Measurements from ENCODE around the gene PIM3. TPM values are rescaled to one million over a fixed set of nuclear protein-coding genes. Genes with fewer than 3 reads are reported as not detected.

PIM3 gene
- total RNA-seq, 2 experiments from 2014 or later: 224 to 230 TPM

GRCh38 chr22:49971232-49972162 lies 10.9 kb downstream of the PIM3 start:
- TF ChIP-seq CTCF (IDR thresholded peaks at IDR 0.05): no peak

GRCh38 chr22:49972163-49973017 lies 11.8 kb downstream of the PIM3 start:
- Histone ChIP-seq H3K9me3 (ENCODE audit: control insufficient read depth in 1 of 2, insufficient read depth in 1 of 2, low read length in 2 of 2) (no peaks in the 10 kb centered on the region), H3K27me3 (ENCODE audit: control insufficient read depth in 1 of 2, insufficient read depth in 2 of 2, low read length in 2 of 2) (no peaks in the 10 kb centered on the region), H3K4me1 (ENCODE audit: insufficient read depth, low read length) (peaks cover 62% of the 10 kb centered on the region), H3K27ac (ENCODE audit: low read depth in 1 of 2, low read length in 2 of 2) (no peak overlapping the region), H3K4me3 (ENCODE audit: low read length) (no peak overlapping the region), H3K36me3 (ENCODE audit: insufficient read depth, low read length) (no peaks in the 10 kb centered on the region)
- Mint-ChIP-seq H3K27ac (no peak overlapping the region), H3K9me3 (no peaks in the 10 kb centered on the region), H3K36me3 (ENCODE audit: low read depth) (peaks cover 7% of the 10 kb centered on the region), H3K4me3 (no peak overlapping the region), H3K27me3 (no peaks in the 10 kb centered on the region), H3K4me1 (ENCODE audit: low read depth) (peaks cover 35% of the 10 kb centered on the region)
- intact Hi-C loops (cut with DNase I, micrococcal nuclease): no loop called here
- ATAC-seq (ENCODE audit: poor library complexity) (no peak), DNase-seq (peak in 5 of 14 experiments; percentile 1 to 44 (median 5))
- no peak for TF ChIP-seq CTCF (IDR thresholded peaks at IDR 0.05)
- ChIA-PET POLR2A (interaction anchor here (2.0 to 2.7 kb wide), 2 partner anchors 10 to 36 kb away, joined by 12 to 19 read pairs; no protein-coding TSS in a partner anchor), CTCF (interaction anchor here (1.7 kb wide), 1 partner anchor 41 kb away, joined by 6 read pairs; no protein-coding TSS in a partner anchor)

More at GRCh38 chr22:49971232-49972162, 10.9 kb downstream of the PIM3 start:
- peak; percentile 48 for ATAC-seq (ENCODE audit: poor library complexity)
- peak overlapping the region; percentile 56 for H3K4me3 ChIP-seq (ENCODE audit: low read length)
- peaks cover 32% of the 10 kb centered on the region for H3K4me1 Mint-ChIP-seq (ENCODE audit: low read depth)
- POLR2A ChIA-PET: interaction anchor here (0.7 to 2.7 kb wide), 7 partner anchors 9 to 649 kb away, joined by 3 to 19 read pairs (median 4); partner anchors contain the start of gene PIM3
- no peak overlapping the region for H3K27ac ChIP-seq (ENCODE audit: low read depth in 1 of 2, low read length in 2 of 2)
- peak overlapping the region; percentile 87 for H3K4me3 Mint-ChIP-seq
- peak in 3 of 14 experiments; percentile 64 to 72 (median 69) for DNase-seq
- H3K27me3 ChIP-seq (ENCODE audit: control insufficient read depth in 1 of 2, insufficient read depth in 2 of 2, low read length in 2 of 2): no peaks in the 10 kb centered on the region
- peak overlapping the region; percentile 83 for H3K27ac Mint-ChIP-seq
- H3K9me3 ChIP-seq (ENCODE audit: control insufficient read depth in 1 of 2, insufficient read depth in 1 of 2, low read length in 2 of 2): no peaks in the 10 kb centered on the region
- peaks cover 67% of the 10 kb centered on the region for H3K4me1 ChIP-seq (ENCODE audit: insufficient read depth, low read length)
- intact Hi-C loops (cut with DNase I, micrococcal nuclease): loop anchor here (2.0 kb wide), 1 partner anchor 35 kb away; no protein-coding TSS in a partner anchor
- no peaks in the 10 kb centered on the region for H3K36me3 ChIP-seq (ENCODE audit: insufficient read depth, low read length)
- no peaks in the 10 kb centered on the region for H3K27me3 Mint-ChIP-seq
- no peaks in the 10 kb centered on the region for H3K9me3 Mint-ChIP-seq
- CTCF ChIA-PET: interaction anchor here (1.2 to 1.7 kb wide), 2 partner anchors 41 to 59 kb away, joined by 5 to 6 read pairs; no protein-coding TSS in a partner anchor
- peaks cover 10% of the 10 kb centered on the region for H3K36me3 Mint-ChIP-seq (ENCODE audit: low read depth)
